IMR-90 (cell line): Measurements from ENCODE around the gene ASB13. TPM values are rescaled to one million over a fixed set of nuclear protein-coding genes. Genes with fewer than 3 reads are reported as not detected.

Experiments used
- ATAC-seq: fragments of 200-7000 bp; cut with Tn5 transposase; 2 replicates; pipeline ENCODE4 v1.9.1; 2020; ENCODE audit warnings: low read depth, mild to moderate bottlenecking, moderate library complexity
- BruUV-seq: library from RNA; stranded (reverse); fragments of 400-500 nt; replicated peaks from 2 replicates; lab custom pipeline; 2021; lab: Mats Ljungman, UMichigan
- CTCF ChIA-PET: fragments of 300-600 bp; formaldehyde crosslinking; extraction: SDS; loops from one replicate; lab custom pipeline; 2021; ENCODE audit warnings: antibody characterized with exemption; lab: Yijun Ruan, JAX
- POLR2A ChIA-PET: fragments of 300-600 bp; sonication (Branson Sonifier 250); formaldehyde crosslinking; loops from one replicate; lab custom pipeline; 2022; ENCODE audit warnings: antibody characterized with exemption; ENCODE audit not compliant: unreplicated experiment; lab: Charles Lee
- DNase-seq: peaks from one replicate; pipeline ENCODE4 v3.0.0; 2013
- H2AFZ ChIP-seq: replicated peaks from 2 replicates; pipeline ENCODE3; 2013; ENCODE audit warnings: low read length, mild to moderate bottlenecking; ENCODE audit not compliant: poor library complexity
- H2AK5ac ChIP-seq: 2 replicates; pipeline ENCODE4 v1.6.1; 2013; ENCODE audit warnings: low read depth, low read length, inconsistent platforms
- H2AK9ac ChIP-seq: replicated peaks from 2 replicates; pipeline ENCODE3; 2013; ENCODE audit warnings: mild to moderate bottlenecking, low read depth, low read length, moderate library complexity; ENCODE audit not compliant: poor library complexity
- H2BK120ac ChIP-seq: 2 replicates; pipeline ENCODE4 v1.6.1; 2013; ENCODE audit warnings: low read depth, low read length, inconsistent platforms
- H2BK15ac ChIP-seq: 3 replicates; pipeline ENCODE4 v1.6.1; 2013; ENCODE audit warnings: low read depth, low read length, inconsistent platforms
- H2BK20ac ChIP-seq: 2 replicates; pipeline ENCODE4 v1.6.1; 2013; ENCODE audit warnings: low read depth, mild to moderate bottlenecking, inconsistent platforms, low read length, moderate library complexity
- H2BK5ac ChIP-seq: 2 replicates; pipeline ENCODE4 v1.6.1; 2013; ENCODE audit warnings: mild to moderate bottlenecking, low read depth, low read length, inconsistent platforms; ENCODE audit not compliant: poor library complexity, severe bottlenecking
- H3K14ac ChIP-seq: replicated peaks from 2 replicates; pipeline ENCODE4 v1.6.1; 2013; ENCODE audit warnings: low read depth, low read length, inconsistent platforms
- H3K18ac ChIP-seq: 2 replicates; pipeline ENCODE4 v1.6.1; 2013; ENCODE audit warnings: low read depth, low read length, control low read depth
- H3K23ac ChIP-seq: 2 replicates; pipeline ENCODE4 v1.6.1; 2013; ENCODE audit warnings: low read depth, low read length, inconsistent platforms
- H3K27ac ChIP-seq: 2 replicates; pipeline ENCODE4 v1.5.1; 2013; ENCODE audit warnings: mild to moderate bottlenecking, control low read depth, low read length; ENCODE audit not compliant: insufficient read depth
- H3K27me3 ChIP-seq: 2 replicates; pipeline ENCODE4 v1.6.1; 2013; ENCODE audit warnings: low read length; ENCODE audit not compliant: control insufficient read depth, insufficient read depth
- H3K36me3 ChIP-seq: 2 replicates; pipeline ENCODE4 v1.6.1; 2013; ENCODE audit warnings: low read length, mixed read lengths; ENCODE audit not compliant: control insufficient read depth, insufficient read depth
- H3K4ac ChIP-seq: 2 replicates; pipeline ENCODE4 v1.6.1; 2013; ENCODE audit warnings: low read depth, low read length, inconsistent platforms
- H3K4me1 ChIP-seq: 2 replicates; pipeline ENCODE4 v1.6.1; 2013; ENCODE audit warnings: low read length, mixed read lengths; ENCODE audit not compliant: control insufficient read depth, insufficient read depth
- H3K4me2 ChIP-seq: 2 replicates; pipeline ENCODE4 v1.6.1; 2013; ENCODE audit warnings: low read depth, mild to moderate bottlenecking, control low read depth, low read length, moderate library complexity
- H3K4me3 ChIP-seq: 2 replicates; pipeline ENCODE4 v1.5.1; 2013; ENCODE audit warnings: low read depth, mild to moderate bottlenecking, control low read depth, low read length, moderate library complexity; ENCODE audit not compliant: insufficient read depth
- H3K56ac ChIP-seq: 2 replicates; pipeline ENCODE4 v1.6.1; 2013; ENCODE audit warnings: low read length, inconsistent platforms; ENCODE audit not compliant: insufficient read depth; ENCODE audit errors: extremely low read depth
- H3K79me1 ChIP-seq, 2 experiments: 2 replicates each; pipeline ENCODE4 v1.6.1; 2013; ENCODE audit warnings: low read length in 2 of 2, inconsistent platforms in 1 of 2, low read depth in 1 of 2
- H3K9ac ChIP-seq: 2 replicates; pipeline ENCODE4 v1.6.1; 2013; ENCODE audit warnings: low read depth, low read length, control low read depth
- H3K9me1 ChIP-seq: 2 replicates; pipeline ENCODE4 v1.6.1; 2013; ENCODE audit warnings: low read length, inconsistent platforms; ENCODE audit not compliant: insufficient read depth
- H3K9me3 ChIP-seq: 2 replicates; pipeline ENCODE4 v1.6.1; 2013; ENCODE audit warnings: low read length; ENCODE audit not compliant: control insufficient read depth, insufficient read depth
- H4K20me1 ChIP-seq: 2 replicates; pipeline ENCODE4 v1.6.1; 2013; ENCODE audit warnings: low read length, inconsistent platforms; ENCODE audit not compliant: insufficient read depth
- H4K5ac ChIP-seq: 2 replicates; pipeline ENCODE4 v1.6.1; 2013; ENCODE audit warnings: mild to moderate bottlenecking, low read depth, low read length, control low read depth
- H4K8ac ChIP-seq, 2 experiments: 2 replicates each; pipeline ENCODE4 v1.6.1; 2013; ENCODE audit warnings: low read depth in 2 of 2, low read length in 2 of 2, control low read depth in 1 of 2, inconsistent platforms in 1 of 2
- H4K91ac ChIP-seq: 2 replicates; pipeline ENCODE4 v1.6.1; 2013; ENCODE audit warnings: low read depth, low read length, inconsistent platforms; ENCODE audit not compliant: insufficient read depth
- BHLHE40 ChIP-seq: fragments of 150-350 bp; IDR thresholded peaks from 2 replicates; pipeline ENCODE4 v1.6.1; 2016; ENCODE audit warnings: mild to moderate bottlenecking, low read depth, low read length
- ELK1 ChIP-seq: fragments of 150-350 bp; IDR thresholded peaks from 2 replicates; pipeline ENCODE4 v1.6.1; 2016; ENCODE audit warnings: low read depth, mild to moderate bottlenecking, low read length, moderate library complexity, borderline replicate concordance
- MAFK ChIP-seq: IDR thresholded peaks from 2 replicates; pipeline ENCODE4 v1.6.1; 2012; ENCODE audit warnings: low read depth, low read length, improper control_type of control experiment
- MAZ ChIP-seq: IDR thresholded peaks from 2 replicates; pipeline ENCODE4 v1.6.1; 2012; ENCODE audit warnings: low read depth, mild to moderate bottlenecking, low read length, improper control_type of control experiment, moderate library complexity, borderline replicate concordance
- NFE2L2 ChIP-seq: fragments of 150-350 bp; IDR thresholded peaks from 2 replicates; pipeline ENCODE4 v1.6.1; 2016; ENCODE audit warnings: low read depth, mild to moderate bottlenecking, low read length
- RAD21 ChIP-seq: IDR thresholded peaks from 2 replicates; pipeline ENCODE4 v1.6.1; 2012; ENCODE audit warnings: low read length, improper control_type of control experiment
- WGBS, 2 experiments: methylation state at CpG; one replicate each; pipeline versions ENCODE4 v1.1.5 to v1.1.7; 2013; ENCODE audit warnings: missing lambda C conversion rate in 2 of 2; ENCODE audit not compliant: insufficient read length in 1 of 2; ENCODE audit errors: extremely low coverage in 2 of 2; 5-methylcytosine and 5-hydroxymethylcytosine counted together
- dilution Hi-C: fragments of 300-500 bp; cut with HindIII; formaldehyde crosslinking; loops from one replicate; pipeline ENCODE4 v1.14.3; 2018; ENCODE audit warnings: low sequenced_read_pairs; ENCODE audit not compliant: unreplicated experiment
- in situ Hi-C: fragments of 300-500 bp; cut with MboI; formaldehyde crosslinking; loops from 3 replicates; pipeline ENCODE4 v1.14.3; 2019; ENCODE audit warnings: low sequenced_read_pairs, inconsistent platforms, mixed read lengths
- intact Hi-C: fragments of 100-400 bp; cut with micrococcal nuclease; formaldehyde crosslinking; loops from 2 replicates; pipeline ENCODE4 v1.10.0; 2022
- polyA plus RNA-seq, 3 experiments: library from polyadenylated mRNA; depleted of rRNA; stranded (reverse); fragments of >200 nt; gene quantifications; 2 replicates each; pipeline ENCODE4 v1.2.3, GENCODE V29; 2012; ENCODE audit warnings: low replicate concordance in 1 of 3
- total RNA-seq: library from RNA; depleted of rRNA; stranded (reverse); fragments of >200 nt; gene quantifications from 2 replicates; pipeline ENCODE4 v1.2.3, GENCODE V29; 2012

ASB13 gene
- total and polyA plus RNA-seq, 2 of the 4 experiments (the other 2 are of a cell fraction): 4.6 to 6.3 TPM

- no peak overlapping the region for H2BK5ac ChIP-seq
- dilution Hi-C loops: no loop called here
These were observed 3.5 kb downstream of the ASB13 start for GRCh38 chr10:5662708-5663579.

More at GRCh38 chr10:5662708-5663579, 3.5 kb downstream of the ASB13 start:
- no peak overlapping the region for H3K27ac ChIP-seq
- H2BK20ac ChIP-seq: no peak overlapping the region
- no peak overlapping the region for H2AFZ ChIP-seq
- no CpG with 5 or more reads among the region's 9 CpGs for WGBS, 2 experiments
- H3K23ac ChIP-seq: no peak overlapping the region
- intact Hi-C loops: no loop called here
- H3K9me1 ChIP-seq: peaks cover 19% of the 10 kb centered on the region
- no peak overlapping the region for H4K91ac ChIP-seq
- H3K9ac ChIP-seq: no peak overlapping the region
- ChIA-PET CTCF (no interaction called here), POLR2A (no interaction called here)
- no peak for ATAC-seq
- peaks cover 7% of the 10 kb centered on the region for H4K20me1 ChIP-seq
- peaks cover 8% of the 10 kb centered on the region for H3K4me1 ChIP-seq
- H3K27me3 ChIP-seq: 0 out of 2 replicates have a peak, but pooled peaks cover 2% of the 10 kb centered on the region
- in situ Hi-C loops: no loop called here
- H3K4ac ChIP-seq: no peak overlapping the region
- no peak overlapping the region for H3K56ac ChIP-seq
- DNase-seq: no peak
- no peak overlapping the region for H3K4me3 ChIP-seq
- no peak overlapping the region for H2BK15ac ChIP-seq
- H3K4me2 ChIP-seq: no peak overlapping the region
- no TSS peak for BruUV-seq
- no peaks in the 10 kb centered on the region for H3K9me3 ChIP-seq
- no peak for TF ChIP-seq ELK1
- TF ChIP-seq MAZ: no peak
- TF ChIP-seq RAD21: no peak
- no peak for TF ChIP-seq BHLHE40
- TF ChIP-seq MAFK: no peak
- TF ChIP-seq NFE2L2: no peak
- peaks cover 4 to 29% of the 10 kb centered on the region in 2 experiments for H3K79me1 ChIP-seq
- no peak overlapping the region for H2BK120ac ChIP-seq
- no peak overlapping the region for H3K18ac ChIP-seq
- no peak overlapping the region for H2AK9ac ChIP-seq
- no peak overlapping the region for H4K8ac ChIP-seq
- H3K36me3 ChIP-seq: no peaks in the 10 kb centered on the region
- H3K14ac ChIP-seq: no peak overlapping the region
- H2AK5ac ChIP-seq: no peak overlapping the region
- H4K5ac ChIP-seq: no peak overlapping the region
